ENCODE results near the gene ATXN7L1.

DNA sequence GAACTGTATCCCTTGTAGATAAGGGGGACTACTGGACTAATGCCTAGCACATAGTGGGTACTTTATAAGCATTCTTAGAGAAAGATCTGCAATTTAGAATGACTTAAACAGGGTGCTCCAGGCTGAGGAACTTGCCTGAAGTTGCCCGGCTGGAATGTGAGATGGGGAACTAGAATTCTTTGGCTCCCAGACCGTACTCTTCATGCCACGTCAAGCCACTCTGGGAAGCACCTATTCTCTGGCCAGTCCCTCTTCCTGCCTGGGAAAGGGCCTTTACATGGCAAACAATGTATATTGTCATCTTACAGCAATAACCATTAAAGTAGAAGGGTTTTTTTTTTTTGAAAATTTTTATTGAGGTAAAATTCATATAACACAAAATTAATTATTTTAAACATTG is 34.5 kb downstream of the ATXN7L1 start:
- TF ChIP-seq GATA2 (IDR thresholded peaks at IDR 0.05; ENCODE audit: low read depth, low read length) (no peak), GATA3 (IDR thresholded peaks at IDR 0.05; ENCODE audit: low read depth, low read length) (no peak)

All from SH-SY5Y (cell line).